ENCODE data around the gene RASGEF1C.

The RASGEF1C gene

GRCh38 chr5:180113660-180114303 is 95.2 kb downstream of the RASGEF1C start:
- H3K4me3 ChIP-seq (IDR thresholded peaks at IDR 0.05; ENCODE audit: insufficient read depth, low read depth, low read length), result no peak overlapping the region
- H3K4me1 ChIP-seq (ENCODE audit: low read depth, poor library complexity, severe bottlenecking), result no peaks in the 10 kb centered on the region
- H3K79me2 ChIP-seq (ENCODE audit: insufficient read depth, low read depth), result no peaks in the 10 kb centered on the region
- TF ChIP-seq, protein P1, sequence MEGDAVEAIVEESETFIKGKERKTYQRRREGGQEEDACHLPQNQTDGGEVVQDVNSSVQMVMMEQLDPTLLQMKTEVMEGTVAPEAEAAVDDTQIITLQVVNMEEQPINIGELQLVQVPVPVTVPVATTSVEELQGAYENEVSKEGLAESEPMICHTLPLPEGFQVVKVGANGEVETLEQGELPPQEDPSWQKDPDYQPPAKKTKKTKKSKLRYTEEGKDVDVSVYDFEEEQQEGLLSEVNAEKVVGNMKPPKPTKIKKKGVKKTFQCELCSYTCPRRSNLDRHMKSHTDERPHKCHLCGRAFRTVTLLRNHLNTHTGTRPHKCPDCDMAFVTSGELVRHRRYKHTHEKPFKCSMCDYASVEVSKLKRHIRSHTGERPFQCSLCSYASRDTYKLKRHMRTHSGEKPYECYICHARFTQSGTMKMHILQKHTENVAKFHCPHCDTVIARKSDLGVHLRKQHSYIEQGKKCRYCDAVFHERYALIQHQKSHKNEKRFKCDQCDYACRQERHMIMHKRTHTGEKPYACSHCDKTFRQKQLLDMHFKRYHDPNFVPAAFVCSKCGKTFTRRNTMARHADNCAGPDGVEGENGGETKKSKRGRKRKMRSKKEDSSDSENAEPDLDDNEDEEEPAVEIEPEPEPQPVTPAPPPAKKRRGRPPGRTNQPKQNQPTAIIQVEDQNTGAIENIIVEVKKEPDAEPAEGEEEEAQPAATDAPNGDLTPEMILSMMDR (conservative IDR thresholded peaks at IDR 0.05; ENCODE audit: low read depth, low read length), result no peak
- H3K27me3 ChIP-seq (ENCODE audit: insufficient read depth, low read depth), result no peaks in the 10 kb centered on the region
- H3K36me3 ChIP-seq (ENCODE audit: insufficient read depth), result no peaks in the 10 kb centered on the region
- no peaks in the 10 kb centered on the region for H4K20me1 ChIP-seq (ENCODE audit: insufficient read depth)
- H2AFZ ChIP-seq (ENCODE audit: low read depth), result no peak overlapping the region
- H3K4me2 ChIP-seq, result no peak overlapping the region
- no peak overlapping the region for H3K9ac ChIP-seq
- no peak overlapping the region for H3K27ac ChIP-seq

DNA sequence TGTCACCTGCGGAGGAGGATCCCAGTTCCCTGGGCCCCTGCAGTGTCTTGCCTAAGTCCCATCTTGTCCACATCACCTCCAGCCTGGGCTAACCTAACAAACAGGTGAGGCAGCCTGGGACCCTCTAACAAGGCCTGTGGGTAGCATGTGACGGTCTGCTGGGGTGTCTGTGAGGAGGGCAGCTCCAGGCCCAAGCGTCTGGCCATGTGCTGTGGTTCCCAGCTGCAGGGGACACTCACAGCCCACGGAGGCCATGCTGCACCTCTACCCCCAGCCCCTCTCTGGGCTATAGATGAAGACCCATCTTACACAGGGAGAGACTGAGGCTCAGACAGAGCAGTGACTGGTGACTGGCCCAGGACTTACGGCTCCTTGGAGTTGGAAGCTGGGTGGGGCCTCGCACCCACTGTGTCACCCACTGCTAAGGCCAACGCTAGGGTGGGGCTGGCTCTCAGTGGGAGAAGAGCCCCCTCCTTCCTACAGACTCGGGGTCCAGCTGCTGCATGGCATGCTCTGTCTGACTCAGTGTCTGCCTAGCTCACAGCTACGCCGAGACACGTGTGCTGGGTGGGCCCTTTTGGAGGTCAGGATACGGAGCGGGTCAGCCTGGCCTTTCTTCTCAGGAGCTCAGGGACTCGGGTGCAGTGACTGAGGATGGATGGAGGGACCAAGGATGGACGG is 96.7 kb downstream of the RASGEF1C start:
- Histone ChIP-seq H3K4me2 (no peak overlapping the region), H4K20me1 (ENCODE audit: insufficient read depth) (no peaks in the 10 kb centered on the region), H3K36me3 (ENCODE audit: insufficient read depth) (no peaks in the 10 kb centered on the region), H3K4me3 (IDR thresholded peaks at IDR 0.05; ENCODE audit: insufficient read depth, low read depth, low read length) (no peak overlapping the region), H2AFZ (ENCODE audit: low read depth) (no peak overlapping the region), H3K27ac (no peak overlapping the region), H3K27me3 (ENCODE audit: insufficient read depth, low read depth) (no peaks in the 10 kb centered on the region), H3K79me2 (ENCODE audit: insufficient read depth, low read depth) (no peaks in the 10 kb centered on the region), H3K4me1 (ENCODE audit: low read depth, poor library complexity, severe bottlenecking) (no peaks in the 10 kb centered on the region), H3K9ac (no peak overlapping the region)
- TF ChIP-seq, protein P1 (conservative IDR thresholded peaks at IDR 0.05; ENCODE audit: low read depth, low read length), result no peak

DNA sequence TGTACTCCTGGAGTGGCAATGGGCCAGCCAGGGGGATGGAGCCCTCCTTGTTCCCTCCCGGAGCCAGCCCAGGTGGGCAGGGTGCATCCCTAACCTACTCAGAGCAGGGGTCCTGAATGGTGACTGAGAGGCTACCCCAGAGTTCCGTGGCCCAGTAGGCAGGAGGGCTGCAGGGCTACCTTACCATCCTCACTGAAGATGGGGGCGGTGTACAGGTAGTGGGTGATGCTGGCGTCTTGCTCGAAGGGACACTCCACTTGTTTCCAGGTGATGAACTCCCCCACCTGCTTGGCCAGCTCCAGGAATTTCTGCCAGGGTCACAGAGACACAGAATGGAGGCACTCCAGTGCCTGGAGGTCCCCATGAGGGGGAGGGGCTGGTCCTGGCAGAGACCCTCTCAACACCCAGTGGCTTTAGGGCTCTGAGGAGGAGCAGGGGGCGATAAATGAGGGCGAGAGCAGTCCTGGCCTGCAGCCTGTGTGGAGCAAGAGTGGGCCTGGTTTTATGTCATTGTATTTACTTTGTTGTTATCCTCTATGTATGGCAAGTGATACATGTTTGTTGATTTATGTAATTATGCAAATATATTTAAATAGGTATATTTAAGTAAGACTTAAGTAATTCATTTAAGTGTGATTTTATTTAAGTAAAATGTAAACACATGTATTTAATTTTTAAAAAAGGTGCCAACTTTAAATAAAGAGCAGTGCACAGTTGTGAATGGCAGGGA is 97.6 kb downstream of the RASGEF1C start:
- Histone ChIP-seq H3K4me3 (IDR thresholded peaks at IDR 0.05; ENCODE audit: insufficient read depth, low read depth, low read length) (no peak overlapping the region), H3K9ac (no peak overlapping the region), H4K20me1 (ENCODE audit: insufficient read depth) (no peaks in the 10 kb centered on the region), H2AFZ (ENCODE audit: low read depth) (no peak overlapping the region), H3K27me3 (ENCODE audit: insufficient read depth, low read depth) (no peaks in the 10 kb centered on the region), H3K4me2 (no peak overlapping the region), H3K27ac (no peak overlapping the region), H3K79me2 (ENCODE audit: insufficient read depth, low read depth) (no peaks in the 10 kb centered on the region), H3K36me3 (ENCODE audit: insufficient read depth) (no peaks in the 10 kb centered on the region), H3K4me1 (ENCODE audit: low read depth, poor library complexity, severe bottlenecking) (no peaks in the 10 kb centered on the region)
- TF ChIP-seq, protein P1 (conservative IDR thresholded peaks at IDR 0.05; ENCODE audit: low read depth, low read length), result no peak

- H3K79me2 ChIP-seq (ENCODE audit: insufficient read depth, low read depth), result no peaks in the 10 kb centered on the region
- no peaks in the 10 kb centered on the region for H3K27me3 ChIP-seq (ENCODE audit: insufficient read depth, low read depth)
- H4K20me1 ChIP-seq (ENCODE audit: insufficient read depth), result no peaks in the 10 kb centered on the region
- H3K4me2 ChIP-seq, result no peak overlapping the region
- H3K4me1 ChIP-seq (ENCODE audit: low read depth, poor library complexity, severe bottlenecking), result no peaks in the 10 kb centered on the region
- no peak overlapping the region for H3K27ac ChIP-seq
- H3K4me3 ChIP-seq (IDR thresholded peaks at IDR 0.05; ENCODE audit: insufficient read depth, low read depth, low read length), result no peak overlapping the region
- no peak overlapping the region for H3K9ac ChIP-seq
- TF ChIP-seq, protein P1 (conservative IDR thresholded peaks at IDR 0.05; ENCODE audit: low read depth, low read length), result no peak
- H3K36me3 ChIP-seq (ENCODE audit: insufficient read depth), result no peaks in the 10 kb centered on the region
- no peak overlapping the region for H2AFZ ChIP-seq (ENCODE audit: low read depth)
These were observed 99.1 kb downstream of the RASGEF1C start for GRCh38 chr5:180109920-180110319.

Measured in KMS-11 (cell line).